HG03457 (cell line): ENCODE measurements around the gene LUC7L3.
"Not testable (repeated sequence)": the region's sequence is repeated elsewhere in the genome, so short reads cannot be mapped to it uniquely, and the experiment has no call there.

ENCODE experiments used
- ATAC-seq: cut with Tn5 transposase; IDR thresholded peaks from one replicate; pipeline ENCODE4 v1.9.1; 2021; ENCODE audit warnings: moderate number of reproducible peaks; ENCODE audit not compliant: unreplicated experiment

Gene LUC7L3, protein sequence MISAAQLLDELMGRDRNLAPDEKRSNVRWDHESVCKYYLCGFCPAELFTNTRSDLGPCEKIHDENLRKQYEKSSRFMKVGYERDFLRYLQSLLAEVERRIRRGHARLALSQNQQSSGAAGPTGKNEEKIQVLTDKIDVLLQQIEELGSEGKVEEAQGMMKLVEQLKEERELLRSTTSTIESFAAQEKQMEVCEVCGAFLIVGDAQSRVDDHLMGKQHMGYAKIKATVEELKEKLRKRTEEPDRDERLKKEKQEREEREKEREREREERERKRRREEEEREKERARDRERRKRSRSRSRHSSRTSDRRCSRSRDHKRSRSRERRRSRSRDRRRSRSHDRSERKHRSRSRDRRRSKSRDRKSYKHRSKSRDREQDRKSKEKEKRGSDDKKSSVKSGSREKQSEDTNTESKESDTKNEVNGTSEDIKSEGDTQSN

DNA sequence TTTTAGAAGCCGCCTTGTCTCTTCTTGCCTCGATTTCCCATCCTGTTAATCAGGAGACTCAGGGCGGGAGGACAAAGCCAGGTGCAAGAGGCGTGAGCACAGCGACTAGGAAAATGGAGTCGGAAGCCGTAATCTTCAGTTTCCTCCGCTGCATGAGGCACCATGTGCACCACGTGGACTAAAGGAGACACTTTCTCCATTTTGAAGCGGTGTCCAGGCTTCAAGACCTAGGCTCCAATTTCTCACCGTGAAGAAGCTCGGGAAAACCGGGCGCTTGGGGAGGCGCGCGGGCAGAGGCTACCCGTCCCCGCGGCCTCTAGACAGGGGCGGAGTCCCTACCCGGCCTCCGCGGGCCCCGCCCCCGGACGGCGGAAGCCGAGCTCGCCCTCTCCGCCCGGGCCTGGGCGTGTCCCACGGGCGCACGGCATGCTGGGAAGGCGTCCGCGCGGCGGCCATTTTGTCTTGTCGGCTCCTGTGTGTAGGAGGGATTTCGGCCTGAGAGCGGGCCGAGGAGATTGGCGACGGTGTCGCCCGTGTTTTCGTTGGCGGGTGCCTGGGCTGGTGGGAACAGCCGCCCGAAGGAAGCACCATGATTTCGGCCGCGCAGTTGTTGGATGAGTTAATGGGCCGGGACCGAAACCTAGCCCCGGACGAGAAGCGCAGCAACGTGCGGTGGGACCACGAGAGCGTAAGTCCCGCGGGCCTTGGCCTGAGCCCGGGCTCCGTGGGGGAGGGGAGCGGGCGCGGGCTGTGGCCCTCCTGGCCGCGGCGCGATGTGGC lies at the start of gene LUC7L3:
TSS of gene LUC7L3 (plus strand) at position 460 of the 780 bp plus-strand sequence. CDS start at position 590, 130 bp downstream.
- peak; percentile 84 for ATAC-seq

DNA sequence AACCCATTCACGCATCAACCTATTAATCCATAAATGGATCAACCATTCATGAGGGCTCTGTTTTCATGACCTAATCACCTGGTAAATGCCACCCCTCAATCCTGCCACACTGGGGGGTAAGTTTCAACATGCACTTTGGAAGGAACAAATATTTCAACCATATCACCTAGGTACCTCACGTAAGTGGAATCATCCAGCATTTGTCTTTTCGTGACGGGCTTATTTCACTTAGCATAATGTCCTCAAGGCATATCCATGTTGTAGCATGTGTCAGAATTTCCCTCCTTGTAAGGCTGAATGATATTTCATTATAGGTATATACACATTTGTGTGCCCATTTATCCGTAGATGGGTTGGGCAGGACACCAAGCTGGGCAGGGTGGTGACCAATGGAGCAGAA lies 47.3 kb upstream of the LUC7L3 start:
- no peak for ATAC-seq

DNA sequence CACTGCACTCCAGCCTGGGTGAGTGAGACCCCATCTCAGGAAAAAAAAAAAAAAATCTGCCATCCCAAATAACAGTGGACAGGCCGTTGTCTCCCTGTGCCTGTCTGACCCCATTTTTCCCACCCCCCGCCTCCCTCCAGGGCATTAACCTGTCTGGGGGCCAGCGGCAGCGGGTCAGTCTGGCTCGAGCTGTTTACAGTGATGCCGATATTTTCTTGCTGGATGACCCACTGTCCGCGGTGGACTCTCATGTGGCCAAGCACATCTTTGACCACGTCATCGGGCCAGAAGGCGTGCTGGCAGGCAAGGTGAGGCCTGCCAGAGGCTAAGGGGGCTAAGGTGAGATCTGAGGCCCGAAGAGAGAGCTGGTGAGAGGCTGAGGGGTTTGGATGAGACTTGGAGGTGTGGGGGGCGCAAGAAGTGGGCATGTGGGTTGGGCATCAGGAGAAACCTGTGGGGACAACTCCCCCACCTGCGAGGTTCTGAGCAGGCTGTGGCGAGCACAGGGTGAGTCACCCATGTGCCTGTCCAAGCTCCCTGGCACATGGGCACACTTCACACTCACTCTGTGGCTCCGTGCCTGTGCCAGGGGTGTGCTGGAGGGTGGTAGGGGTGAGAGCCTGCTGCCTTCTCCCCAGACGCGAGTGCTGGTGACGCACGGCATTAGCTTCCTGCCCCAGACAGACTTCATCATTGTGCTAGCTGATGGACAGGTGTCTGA lies 46.4 kb upstream of the LUC7L3 start:
- no peak for ATAC-seq

DNA sequence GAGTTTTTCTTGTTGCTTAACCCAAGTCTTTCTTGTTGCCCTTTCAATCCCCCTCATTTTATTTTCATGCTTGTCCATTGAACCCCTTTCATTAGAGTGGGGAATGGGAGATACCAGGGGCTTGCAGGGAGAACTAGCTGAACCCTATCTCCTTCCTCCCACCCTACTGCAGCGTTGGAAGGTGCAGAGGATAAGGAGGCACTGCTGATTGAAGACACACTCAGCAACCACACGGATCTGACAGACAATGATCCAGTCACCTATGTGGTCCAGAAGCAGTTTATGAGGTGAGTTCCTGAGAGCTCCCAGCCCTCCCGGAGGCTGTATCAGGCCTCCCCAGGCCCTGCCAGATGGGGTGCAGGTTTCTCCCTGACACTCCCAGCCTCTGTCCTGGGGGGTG lies 44.2 kb upstream of the LUC7L3 start:
- ATAC-seq = no peak

DNA sequence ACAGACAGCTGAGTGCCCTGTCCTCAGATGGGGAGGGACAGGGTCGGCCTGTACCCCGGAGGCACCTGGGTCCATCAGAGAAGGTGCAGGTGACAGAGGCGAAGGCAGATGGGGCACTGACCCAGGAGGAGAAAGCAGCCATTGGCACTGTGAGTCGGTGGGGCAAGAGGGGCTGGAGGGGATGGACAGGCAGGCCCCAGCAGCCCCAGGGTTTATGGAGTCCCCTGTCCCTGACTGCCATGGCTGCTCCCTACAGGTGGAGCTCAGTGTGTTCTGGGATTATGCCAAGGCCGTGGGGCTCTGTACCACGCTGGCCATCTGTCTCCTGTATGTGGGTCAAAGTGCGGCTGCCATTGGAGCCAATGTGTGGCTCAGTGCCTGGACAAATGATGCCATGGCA lies 43.8 kb upstream of the LUC7L3 start:
- no peak for ATAC-seq

DNA sequence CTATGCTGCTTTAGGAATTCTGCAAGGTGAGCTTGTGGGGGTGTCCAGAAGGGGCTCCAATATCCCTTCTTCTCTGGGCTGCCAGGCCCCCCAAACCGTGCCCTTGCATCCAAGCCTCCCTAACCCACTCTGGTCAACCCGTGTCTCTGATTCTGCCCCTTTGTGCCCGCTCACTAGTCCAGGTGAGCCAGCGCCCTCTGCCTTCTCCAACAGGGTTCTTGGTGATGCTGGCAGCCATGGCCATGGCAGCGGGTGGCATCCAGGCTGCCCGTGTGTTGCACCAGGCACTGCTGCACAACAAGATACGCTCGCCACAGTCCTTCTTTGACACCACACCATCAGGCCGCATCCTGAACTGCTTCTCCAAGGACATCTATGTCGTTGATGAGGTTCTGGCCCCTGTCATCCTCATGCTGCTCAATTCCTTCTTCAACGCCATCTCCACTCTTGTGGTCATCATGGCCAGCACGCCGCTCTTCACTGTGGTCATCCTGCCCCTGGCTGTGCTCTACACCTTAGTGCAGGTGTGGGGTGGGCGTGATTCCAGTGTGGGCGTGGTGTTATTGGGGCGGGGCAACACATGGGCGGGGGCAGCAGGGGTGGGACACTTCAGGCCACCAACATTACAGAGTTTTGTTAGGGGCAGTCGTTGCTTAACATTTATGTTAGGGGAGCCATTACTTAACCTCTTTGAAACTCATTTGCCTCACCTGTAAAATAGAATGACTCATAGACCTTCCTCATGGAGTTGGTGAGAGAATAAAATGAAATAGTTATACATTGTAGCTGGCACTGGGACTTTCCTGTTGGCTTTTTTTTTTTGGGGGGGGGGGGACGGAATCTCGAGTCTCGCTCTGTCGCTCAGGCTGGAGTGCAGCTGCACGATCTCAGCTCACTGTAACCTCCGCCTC lies 43.1 kb upstream of the LUC7L3 start:
- ATAC-seq = no peak

DNA sequence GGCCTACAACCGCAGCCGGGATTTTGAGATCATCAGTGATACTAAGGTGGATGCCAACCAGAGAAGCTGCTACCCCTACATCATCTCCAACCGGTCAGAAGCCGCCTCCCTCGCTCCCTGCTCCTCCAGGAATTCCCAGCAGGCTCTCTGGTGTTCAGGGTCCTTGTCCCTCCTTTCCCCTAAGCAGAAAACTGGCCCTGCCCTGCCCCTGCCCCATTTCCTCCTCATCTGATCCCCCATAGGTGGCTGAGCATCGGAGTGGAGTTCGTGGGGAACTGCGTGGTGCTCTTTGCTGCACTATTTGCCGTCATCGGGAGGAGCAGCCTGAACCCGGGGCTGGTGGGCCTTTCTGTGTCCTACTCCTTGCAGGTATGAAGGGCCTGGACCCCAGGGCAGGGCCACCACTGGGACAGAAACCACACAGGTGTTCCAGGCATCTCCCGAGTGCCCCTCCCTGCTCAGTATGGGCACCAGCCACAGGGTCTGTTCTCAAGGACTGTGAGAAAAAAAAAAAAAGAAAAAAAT lies 41.5 kb upstream of the LUC7L3 start:
- no peak for ATAC-seq

DNA sequence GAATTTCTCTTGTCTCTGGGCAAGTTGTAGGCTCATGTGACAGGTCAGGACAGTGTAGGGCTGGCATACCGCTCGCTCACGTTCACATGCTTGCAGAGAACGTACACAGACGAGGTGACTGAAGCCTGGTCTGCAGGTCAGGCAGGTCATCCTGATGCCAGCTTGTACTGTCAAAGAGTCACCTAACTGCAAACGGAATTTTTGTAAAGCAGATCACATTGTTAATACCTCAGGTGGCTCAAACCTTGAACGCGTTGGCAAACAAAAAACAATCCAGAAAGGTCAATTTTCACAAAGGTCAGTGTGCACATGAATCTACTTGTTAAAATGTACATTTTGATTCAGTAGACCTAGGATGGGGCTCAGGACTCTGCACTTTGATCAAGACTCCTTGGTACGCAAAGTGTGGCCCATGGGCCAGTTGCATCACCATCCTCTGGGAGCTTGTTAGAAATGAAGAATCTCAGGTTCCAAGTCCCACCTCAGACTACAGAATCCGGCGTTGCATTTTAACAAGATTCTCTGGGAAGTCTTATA lies 40.3 kb upstream of the LUC7L3 start:
- no peak for ATAC-seq

DNA sequence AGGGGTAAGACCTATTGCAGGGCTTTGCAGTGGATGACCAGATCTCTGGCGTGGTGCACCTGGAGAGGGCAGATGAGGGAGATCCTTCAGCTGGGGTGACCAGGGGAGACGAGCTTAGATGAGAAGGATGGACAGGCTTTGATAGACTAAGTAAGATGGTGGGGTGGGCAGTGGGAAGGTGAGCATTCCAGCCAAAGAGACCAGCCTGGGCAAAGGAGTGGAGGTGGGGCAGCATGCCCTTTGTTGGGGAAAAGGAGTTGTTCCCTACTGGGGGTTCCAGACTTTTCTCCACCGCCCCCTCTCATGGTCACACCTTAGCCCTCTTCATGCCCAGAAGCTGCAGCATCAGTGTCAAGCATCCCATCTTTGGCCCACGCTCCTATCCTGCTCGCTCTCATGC lies 39.3 kb upstream of the LUC7L3 start:
- no peak for ATAC-seq

DNA sequence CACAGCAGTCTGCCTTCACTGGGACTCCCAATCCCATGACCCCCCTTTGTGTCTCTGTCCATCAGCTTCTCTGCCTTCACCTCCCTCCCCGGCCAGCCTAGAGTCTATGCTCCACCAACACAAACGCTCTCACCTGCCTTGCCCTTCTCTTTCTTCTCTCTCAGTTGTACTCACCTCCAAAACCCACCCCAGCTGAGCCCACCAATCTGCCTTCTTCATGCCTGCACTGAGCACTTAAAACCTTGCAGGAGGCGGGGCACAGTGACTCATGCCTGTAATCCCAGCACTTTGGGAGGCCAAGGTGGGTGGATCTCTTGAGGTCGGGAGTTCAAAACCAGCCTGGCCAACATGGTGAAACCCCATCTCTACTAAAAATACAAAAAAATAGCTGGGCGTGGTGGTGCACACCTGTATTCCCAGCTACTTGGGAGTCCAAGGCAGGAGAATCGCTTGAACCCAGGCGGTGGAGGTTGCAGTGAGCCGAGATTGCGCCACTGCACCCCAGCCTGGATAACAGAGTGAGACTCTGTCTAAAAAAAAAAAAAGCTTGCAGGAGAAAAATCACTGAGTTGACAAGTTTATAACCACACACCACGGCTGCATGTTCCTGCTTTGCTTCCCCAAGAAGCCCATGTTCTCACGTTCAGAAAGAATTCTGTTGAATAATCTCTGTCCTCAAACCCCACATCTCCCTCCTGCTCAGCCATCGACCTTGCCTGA lies 38.7 kb upstream of the LUC7L3 start:
- ATAC-seq = not testable (repeated sequence)

DNA sequence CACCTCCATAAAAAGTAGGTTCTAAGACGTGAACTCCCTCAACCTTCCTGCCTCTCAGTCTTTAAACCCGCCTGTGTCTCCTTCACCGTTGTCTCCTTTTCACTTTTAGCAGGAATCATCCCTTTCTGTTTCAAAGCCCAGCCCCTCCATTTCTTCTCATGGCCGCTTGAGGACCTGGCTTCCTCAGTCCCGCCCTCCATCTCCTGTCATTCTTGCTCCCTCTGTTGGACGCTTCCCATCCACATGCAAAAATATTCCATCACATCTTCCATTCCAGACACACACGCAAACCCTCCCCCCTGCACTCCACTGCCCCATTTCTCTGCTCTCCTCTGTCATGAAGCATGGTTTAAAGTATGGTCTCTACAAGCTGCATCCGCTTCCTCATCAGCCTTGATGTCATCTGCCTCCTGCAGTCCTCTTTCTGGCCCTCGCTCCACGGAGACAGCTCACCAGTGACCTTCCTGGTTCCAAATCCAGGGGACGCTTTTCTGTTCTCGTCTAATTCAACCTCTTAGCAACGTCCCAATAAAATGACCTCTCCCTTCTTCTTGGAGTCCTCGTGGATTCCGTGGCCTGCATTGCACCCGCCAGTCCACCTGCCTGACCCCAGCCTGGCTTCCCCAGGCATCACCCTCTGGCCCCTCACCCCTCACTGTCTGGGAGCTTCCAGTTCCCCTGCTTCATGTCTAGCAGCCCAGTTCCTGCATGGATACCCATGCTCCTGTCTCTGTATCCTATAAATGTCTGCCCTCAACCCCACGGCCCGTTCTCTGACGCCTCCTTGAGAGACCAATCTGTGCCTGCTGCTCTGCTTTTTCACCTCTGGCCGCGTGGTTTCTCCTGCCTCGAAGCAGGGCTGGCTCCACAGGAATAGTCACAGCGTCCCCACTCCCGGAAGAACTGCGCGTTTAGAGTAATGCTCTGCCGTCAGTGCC lies 37.9 kb upstream of the LUC7L3 start:
- ATAC-seq = no peak

DNA sequence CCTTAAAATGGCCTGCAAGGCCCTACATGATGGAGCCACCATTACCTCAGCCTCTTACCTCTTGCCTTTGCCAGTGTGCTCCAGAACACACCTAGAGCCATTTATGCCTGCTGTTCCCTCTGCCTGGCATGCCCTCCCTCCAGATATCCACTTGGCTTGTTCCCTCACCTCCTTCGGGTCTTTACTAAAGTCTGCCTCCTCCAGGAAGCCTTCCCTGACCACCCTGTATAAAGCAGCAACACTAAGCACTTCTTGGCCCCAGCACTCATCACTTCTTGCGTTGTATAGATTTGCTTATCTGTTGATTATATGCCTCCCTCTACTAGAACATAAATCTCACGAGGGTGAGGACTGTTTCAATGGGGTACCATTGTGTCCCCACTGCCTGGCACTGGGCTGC lies 37.0 kb upstream of the LUC7L3 start:
- no peak for ATAC-seq

DNA sequence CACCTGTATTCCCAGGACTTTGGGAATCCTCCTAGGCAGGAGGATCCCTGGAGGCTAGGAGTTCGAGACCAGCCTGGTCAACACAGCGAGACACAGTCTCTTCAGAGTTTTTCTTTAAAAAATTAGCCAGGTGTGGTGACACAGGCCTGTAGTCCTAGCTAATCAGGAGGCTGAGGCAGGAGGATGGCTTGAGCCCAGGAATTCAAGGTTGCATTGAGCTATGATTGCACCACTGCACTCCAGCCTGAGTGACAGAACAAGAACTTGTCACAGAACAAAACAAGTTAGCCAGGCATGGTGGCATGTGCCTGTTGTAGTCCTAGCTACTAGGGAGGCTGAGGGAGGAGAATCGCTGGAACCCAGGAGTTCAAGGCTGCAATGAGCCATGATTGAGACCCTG lies 36.5 kb upstream of the LUC7L3 start:
- ATAC-seq = no peak

DNA sequence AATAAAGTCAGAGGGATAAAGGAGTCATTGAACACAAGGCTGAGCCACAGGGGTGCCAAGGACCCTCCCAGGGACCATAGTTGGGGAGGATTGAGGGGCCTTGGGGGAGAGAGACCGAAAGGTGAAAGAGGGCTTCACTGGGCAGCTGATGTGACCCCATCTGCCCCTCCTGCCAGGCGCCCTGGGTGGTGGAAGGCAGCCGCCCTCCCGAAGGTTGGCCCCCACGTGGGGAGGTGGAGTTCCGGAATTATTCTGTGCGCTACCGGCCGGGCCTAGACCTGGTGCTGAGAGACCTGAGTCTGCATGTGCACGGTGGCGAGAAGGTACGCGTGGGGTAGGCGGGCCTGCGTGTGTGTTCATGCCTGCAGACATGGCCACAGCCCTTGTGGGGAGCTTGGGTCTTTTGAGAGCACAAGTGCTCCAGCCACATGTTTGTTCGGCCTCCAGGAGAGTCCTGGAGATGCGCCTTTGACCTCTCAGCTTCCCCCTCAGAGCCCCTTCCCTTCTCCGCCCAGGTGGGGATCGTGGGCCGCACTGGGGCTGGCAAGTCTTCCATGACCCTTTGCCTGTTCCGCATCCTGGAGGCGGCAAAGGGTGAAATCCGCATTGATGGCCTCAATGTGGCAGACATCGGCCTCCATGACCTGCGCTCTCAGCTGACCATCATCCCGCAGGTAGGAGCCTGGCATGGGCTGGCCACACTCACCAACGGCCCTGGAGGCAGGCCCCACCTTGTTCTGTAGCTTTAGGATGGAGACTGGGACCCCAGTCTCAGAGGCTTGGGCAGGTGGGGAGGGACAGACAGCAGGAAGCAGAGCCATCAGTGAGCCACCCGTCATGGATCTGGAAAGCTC lies 35.7 kb upstream of the LUC7L3 start:
- no peak for ATAC-seq

DNA sequence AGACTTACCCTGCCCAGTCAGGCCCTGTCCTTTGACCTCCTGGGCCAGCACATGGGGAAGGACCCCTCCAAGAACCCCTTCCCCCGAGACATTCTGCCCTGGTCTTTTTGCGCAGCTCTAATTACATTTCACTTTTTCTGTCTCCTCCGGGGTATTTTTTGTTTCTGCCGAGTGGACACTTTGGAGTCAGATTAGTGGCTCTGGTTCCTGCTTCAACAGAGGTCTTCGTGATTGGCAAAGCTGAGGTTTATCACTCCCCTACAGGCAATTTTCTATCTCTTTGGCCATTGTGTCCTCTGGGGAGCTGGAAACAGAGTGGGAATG lies 35.2 kb upstream of the LUC7L3 start:
- ATAC-seq = no peak

DNA sequence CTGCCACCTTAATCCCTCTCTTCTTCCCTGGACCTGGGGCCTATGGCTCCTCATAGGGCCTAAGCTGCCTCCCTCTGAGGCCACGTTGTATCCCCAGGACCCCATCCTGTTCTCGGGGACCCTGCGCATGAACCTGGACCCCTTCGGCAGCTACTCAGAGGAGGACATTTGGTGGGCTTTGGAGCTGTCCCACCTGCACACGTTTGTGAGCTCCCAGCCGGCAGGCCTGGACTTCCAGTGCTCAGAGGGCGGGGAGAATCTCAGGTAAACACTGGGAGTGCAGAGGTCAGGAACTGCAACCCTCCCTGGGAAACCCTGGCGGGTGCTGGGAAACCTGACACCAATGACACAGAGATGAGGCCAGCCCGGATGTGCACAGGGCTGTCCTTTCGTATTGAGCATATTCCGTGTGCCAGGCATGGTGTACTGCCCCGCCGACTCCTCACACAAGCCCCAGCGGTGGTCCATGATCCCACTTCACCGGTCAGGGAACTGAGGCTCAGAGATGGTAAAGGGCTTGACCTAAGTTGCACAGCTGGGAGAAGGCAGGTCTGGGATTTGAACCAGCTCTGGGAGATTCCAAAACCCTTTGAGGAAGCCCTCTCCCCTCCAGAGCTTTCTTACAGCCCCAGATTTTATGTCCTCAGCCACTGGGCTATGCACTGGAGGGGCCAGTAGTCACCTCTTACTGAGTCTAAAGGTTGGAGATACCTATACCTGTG lies 34.6 kb upstream of the LUC7L3 start:
- ATAC-seq = no peak

DNA sequence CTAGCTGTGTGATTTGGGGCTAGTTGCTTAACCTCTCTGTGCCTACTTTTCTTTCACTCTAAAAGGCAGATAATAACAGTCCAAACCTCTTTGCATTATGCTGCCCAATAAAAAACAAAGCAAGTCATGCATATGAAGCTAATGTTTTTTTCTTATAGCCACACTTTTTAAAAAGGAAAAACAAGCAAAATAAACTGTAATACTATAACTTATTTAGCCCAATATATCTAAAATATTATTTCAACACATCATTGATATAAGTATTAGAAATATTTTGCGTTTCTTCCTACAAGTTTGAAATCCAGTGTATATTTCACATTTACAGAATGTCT lies 34.1 kb upstream of the LUC7L3 start:
- ATAC-seq = no peak
